GM19025 (cell line): ENCODE results near the gene ROR1.
A peak's percentile ranks its signal among the peaks of the same experiment; 100 is the strongest.

ENCODE experiments used
- ATAC-seq: cut with Tn5 transposase; IDR thresholded peaks from one replicate; pipeline ENCODE4 v1.9.1; 2021; ENCODE audit warnings: mild to moderate bottlenecking, low read depth, moderate library complexity; ENCODE audit not compliant: unreplicated experiment

The ROR1 gene

GRCh38 chr1:63877021-63877767 lies 103.4 kb downstream of the ROR1 start:
- ATAC-seq = no peak

DNA sequence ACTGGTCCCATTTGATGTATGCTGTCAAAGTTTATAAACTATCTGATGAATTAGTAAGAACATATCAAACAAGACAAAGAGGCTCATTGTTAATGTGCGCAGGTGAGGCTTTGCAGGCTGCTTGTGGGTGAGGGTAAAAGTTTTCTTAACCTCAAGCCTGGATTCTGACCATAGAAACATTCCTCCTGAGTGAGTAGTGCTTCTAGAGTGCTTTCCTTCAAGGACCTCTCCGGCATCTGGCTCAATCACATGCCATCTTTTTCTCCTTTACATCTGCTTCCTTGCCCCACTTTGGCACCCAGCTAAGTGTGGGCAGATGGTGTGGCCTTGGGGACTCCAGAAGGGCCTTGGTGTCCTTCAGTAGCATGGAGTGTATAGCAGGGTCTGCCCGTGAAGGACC lies 104.0 kb downstream of the ROR1 start:
- no peak for ATAC-seq

DNA sequence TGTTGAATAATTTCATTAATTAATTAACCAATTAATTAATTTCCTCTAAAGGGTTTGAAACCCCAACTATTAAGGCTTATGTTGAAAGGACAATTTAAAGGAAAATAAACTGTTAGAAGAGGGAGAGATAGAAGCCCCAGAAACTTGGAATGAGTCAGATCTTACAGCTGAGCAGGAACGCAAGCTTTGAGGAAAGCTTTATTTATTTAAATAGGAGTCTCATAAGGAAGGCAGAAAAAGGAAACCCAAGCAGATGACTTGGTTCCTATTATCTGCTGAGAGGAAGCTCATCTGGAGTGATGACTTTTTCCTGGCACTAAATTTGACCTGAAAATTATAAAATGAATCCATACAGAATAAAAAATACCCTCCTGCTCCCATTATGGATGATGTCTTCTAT lies 105.1 kb downstream of the ROR1 start:
- no peak for ATAC-seq

DNA sequence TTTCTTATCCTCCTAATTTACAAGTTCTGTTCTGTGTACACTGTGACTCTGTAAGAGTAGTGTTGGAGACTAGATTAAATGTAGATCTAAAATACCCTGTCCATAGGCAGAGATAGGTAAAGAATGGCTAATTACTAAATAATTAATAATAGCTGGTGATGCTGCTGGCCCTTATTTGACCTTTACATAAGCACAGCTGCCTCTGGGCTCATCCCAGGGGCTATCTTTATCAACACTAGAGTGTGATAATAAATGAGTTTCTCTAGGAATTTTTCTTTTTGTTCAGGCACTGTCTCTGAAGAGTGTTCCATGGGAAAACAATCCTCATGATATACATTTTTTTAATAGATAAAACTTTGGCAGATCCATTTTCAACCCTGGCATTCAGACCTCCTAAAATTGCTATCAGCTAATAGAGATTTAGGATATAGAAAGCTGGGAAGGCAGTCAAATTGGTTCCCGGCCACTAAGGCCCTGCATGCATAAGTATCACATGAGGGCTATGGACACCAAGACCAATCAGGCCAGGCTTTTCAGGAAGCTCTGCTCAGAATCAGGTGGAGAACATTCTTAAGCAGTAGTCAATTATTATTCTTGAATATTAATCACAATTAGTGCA lies 107.2 kb downstream of the ROR1 start:
- ATAC-seq = no peak

GRCh38 chr1:63882048-63882704 lies 108.4 kb downstream of the ROR1 start:
- ATAC-seq = no peak

DNA sequence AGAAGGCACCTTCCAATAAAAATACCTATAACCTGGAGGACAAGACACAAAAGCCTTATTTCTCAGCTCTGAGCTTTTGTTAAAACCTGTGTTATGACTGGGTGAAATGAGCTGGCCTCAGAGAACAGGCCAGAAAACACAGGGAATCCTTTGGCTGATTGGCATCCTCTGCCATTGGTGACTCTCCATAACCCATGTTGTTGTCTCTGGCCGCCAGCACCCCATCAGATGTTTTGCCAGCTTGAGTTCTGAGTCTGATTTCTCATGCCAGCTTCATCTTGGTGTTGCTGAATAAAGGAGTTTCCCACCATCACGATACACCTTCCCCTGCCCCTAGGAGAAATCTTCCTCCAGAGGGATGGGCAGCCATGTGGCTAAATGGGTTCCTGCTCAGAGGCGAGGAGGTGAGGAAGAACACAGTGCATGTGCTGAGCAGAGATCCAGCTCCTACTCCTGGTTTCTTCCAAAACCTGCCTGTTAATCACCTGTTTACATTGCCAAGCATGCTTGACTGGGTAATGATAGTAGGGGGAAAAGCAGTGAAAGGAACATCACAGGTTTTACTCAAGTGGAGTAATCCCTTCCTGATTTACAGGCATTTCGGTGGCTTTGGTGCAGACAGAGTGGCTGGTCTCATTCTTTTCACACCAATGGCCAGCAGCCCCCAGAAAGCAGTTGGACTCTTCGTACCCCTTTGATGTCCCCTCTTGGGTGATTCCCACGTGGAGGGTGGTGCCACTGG lies 109.8 kb downstream of the ROR1 start:
- ATAC-seq = no peak

GRCh38 chr1:63884486-63884885 lies 110.7 kb downstream of the ROR1 start:
- no peak for ATAC-seq

DNA sequence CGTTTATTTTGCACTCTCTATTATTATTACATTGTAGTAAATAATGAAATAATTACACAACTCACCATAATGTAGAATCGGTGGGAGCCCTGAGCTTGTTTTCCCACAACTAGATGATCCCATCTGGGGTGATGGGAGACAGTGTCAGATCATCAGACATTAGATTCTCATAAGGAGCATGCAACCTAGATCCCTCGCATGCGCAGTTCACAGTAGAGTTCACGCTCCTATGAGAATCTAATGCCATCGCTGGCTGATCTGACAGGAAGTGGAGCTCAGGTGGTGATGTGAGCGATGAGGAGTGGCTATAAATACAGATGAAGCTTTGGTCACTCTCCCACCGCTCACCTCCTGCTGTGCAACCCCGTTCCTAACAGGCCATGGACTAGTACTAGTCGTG lies 112.1 kb downstream of the ROR1 start:
- ATAC-seq = no peak

GRCh38 chr1:63886340-63886739 lies 112.5 kb downstream of the ROR1 start:
- no peak for ATAC-seq

GRCh38 chr1:63887809-63888208 lies 114.0 kb downstream of the ROR1 start:
- ATAC-seq = no peak

GRCh38 chr1:63888984-63889383 lies 115.2 kb downstream of the ROR1 start:
- no peak for ATAC-seq

GRCh38 chr1:63890468-63890867 lies 116.7 kb downstream of the ROR1 start:
- ATAC-seq = no peak

DNA sequence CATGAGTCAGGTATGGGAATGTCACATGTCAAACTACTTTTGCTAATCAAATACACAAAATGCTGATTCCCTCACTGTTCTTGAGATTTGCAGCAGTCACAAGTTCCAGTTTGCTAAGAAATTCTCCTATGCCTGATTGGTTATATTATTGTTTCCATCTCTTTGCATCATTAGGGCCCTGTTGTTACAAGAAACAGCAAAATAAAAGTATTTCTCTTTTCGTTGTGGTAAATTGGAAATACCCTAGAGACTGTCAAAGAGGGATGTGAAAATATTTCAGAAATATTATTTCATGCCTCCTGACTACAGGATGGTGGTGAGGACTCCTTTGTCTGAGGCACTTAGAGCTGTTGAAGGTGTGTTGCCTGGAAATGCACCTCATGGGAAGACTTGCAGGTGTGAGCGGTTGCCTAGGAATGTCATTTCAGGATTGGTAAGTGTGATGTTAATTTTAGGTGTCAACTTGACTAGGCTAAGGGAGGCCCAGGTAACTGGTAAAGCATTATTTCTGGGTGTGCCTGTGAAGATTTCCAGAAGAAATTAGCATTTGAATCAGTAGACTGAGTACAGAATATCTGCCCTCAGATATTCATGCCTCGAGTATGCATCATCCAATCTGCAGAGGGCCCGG lies 117.4 kb downstream of the ROR1 start:
- no peak for ATAC-seq

DNA sequence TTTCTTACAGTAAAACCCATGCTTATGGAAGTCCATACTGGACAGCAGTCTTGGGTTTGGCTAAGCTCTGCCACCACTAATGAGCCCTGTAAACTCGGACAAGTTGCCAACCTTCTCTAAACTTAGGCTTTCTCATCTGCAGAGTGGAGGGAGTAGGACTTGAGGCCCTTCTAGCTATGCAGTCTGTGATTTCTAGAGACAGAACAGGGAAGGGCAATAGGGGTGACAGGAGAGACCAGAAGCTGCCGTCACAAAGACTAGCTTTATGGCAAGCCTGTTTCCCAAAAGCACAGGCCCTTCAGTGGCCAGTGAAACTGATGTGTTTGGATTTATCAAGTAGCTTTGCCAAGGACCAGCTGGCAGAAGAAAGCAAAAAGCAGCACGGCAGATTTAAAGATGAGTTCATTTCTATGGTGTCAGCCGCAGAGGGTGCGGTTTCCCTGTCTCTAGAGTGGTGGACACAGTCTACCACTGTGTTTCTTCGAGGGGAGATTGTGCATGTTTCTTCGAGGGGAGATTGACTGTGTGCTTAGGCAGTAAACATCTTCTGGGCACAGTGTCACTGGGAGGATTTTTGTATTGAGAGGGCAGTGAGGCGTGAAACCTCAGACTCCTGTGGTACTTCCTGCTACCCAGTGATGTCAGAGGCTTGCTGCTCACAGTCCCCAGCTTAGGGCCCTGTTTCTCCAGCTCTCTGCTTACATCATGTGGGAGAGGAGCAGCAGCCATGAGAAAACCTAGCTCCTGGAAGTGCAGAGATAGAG lies 119.0 kb downstream of the ROR1 start:
- ATAC-seq = peak; percentile 100

- no peak for ATAC-seq
Measured at GRCh38 chr1:63893976-63894375, 120.2 kb downstream of the ROR1 start.

DNA sequence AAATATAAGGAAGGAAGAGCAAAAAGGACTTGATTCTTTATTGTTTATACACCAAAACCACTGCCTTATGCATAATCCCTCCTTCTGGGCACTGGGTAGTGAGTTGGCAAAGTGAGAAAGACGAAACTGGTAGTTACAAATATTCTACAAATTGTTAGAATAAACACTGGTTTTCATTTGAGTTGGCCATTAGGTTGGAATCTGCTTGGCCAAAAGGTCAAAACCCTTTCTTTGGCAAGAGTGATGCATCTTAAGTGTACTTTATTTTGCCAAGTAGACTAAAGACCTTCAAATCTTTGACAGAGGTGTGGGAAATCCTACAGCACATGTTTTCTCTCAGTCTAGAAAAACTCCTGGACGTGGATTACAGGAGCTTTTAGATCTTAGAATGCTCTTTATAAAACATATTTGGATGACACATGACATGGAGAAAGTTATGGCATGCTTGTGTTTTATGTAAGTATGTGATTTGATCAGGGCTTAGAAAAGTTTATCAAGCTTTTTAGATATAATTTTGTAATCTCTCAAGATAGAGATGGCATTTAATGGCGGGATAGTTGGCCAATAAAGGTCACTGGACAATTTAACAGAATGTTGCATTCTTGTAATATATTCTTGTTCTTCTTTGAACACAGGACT lies 120.9 kb downstream of the ROR1 start:
- ATAC-seq = no peak

DNA sequence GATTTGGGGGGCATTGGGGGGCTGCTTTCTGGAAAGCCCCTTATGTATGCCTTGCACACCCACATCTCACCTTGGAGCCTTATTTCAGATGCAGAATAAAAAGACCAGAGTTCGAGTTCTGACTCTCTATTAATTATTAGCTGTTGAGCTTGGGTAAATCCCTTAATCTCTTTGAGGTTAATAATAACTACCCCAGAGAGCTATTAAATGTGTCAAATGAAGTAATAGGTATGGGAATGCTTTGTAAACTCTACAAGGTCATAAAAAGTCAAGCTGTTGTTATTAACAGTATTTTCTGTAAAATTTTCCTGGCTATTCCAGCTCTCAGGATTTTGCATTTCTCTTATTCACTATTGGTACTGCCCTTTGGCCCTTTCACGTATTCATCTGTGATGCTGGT lies 122.9 kb downstream of the ROR1 start:
- ATAC-seq = no peak

DNA sequence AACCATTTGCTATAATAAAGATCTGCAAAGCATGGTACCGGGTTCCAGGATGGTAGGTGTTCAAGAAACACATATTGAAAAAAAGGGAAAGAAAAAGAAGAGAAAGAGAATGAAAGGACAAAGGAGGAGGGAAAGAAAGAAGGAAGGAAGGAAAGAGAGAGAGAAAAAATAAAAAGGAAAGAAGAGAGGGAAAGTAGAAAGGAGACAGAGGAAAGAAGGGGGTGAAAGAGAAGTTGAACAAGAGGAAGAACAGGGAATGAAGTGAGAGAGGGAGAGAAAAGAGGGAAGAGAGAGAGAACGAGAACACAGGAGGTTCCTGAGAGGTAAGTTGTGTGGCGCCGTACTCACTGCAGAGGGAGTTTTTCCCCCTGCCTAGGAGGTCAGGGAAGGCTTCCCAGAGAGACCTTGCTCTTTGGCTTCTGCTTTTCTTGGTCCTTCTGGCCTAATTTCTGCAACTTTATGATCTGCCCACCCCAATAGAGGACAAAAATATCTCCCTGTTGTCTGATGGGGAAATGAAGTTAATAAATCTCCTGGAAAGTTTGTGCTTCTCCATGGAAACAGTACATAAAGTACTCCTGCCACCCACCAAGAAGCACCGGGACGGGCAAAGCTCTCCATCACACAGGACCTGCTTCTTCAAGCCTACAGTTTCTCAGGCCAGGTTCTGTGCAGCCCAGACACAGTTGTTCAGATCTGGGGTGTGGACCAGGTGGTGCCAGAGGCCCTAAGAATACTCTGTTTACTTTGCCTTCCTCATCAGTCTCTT lies 124.8 kb downstream of the ROR1 start:
- no peak for ATAC-seq

DNA sequence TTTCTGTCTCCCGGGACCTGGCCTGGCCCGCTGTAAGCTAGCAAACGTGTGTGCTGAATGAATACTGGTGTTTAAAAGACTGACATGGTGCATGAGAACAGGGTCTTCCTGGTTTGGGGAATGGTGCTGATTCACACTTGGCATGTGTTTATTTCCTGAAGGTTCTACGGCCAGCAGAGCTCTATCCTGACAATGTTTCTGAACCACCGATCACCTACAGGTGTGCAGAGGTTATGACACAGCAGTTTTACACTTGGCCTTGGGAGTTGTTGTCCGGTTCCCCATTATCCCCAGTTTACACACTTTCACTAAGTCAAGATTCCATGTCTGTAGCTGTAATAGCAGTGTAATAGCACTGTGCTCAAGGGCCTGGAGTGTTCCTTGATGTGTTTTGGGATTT lies 127.3 kb downstream of the ROR1 start:
- ATAC-seq = no peak
